HG02610 (cell line): Measurements from ENCODE around the gene ARHGAP24.
"Not testable (repeated sequence)": the region's sequence is repeated elsewhere in the genome, so short reads cannot be mapped to it uniquely, and the experiment has no call there.

Experiments
- ATAC-seq: cut with Tn5 transposase; IDR thresholded peaks from one replicate; pipeline ENCODE4 v1.9.1; 2021; ENCODE audit warnings: mild to moderate bottlenecking, moderate library complexity; ENCODE audit not compliant: unreplicated experiment

ARHGAP24 gene

DNA sequence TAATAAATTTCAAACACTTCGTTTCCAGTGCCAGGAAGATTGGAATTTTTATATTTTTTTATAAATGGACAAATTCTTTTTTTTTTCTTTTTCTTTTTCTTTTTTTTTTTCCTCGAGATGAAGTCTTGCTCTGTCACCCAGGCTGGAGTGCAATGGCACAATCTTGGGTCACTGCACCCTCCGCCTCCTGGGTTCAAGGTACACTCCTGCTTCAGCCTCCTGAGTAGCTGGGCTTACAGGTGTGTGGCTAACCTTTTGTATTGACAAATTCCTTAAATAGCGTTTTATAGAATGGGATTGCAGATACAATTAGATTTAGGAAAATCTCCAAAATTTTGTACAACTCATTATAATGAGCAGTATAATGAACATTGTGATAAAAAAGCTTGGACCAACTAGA is 328.9 kb downstream of the ARHGAP24 start:
- ATAC-seq = no peak

GRCh38 chr4:85805891-85806290 is 330.9 kb downstream of the ARHGAP24 start:
- ATAC-seq = no peak

DNA sequence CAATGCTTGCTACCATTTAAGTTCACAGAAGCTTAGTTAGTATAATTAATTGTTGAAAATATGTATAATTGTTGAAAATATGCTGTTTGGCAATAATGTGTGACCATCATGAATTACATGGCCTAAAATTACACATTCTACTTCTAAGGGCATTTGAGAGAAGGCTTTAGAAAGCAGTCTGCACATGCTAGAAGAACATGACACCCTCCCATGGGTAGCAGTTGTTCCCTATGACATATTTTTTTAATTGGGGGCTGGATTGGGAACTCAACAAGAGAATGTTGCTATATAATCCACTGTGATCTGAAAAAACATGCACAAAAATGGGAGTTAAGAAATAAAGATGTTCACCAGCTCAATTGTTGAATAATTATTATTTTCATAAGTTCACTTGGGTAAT is 331.4 kb downstream of the ARHGAP24 start:
- no peak for ATAC-seq

DNA sequence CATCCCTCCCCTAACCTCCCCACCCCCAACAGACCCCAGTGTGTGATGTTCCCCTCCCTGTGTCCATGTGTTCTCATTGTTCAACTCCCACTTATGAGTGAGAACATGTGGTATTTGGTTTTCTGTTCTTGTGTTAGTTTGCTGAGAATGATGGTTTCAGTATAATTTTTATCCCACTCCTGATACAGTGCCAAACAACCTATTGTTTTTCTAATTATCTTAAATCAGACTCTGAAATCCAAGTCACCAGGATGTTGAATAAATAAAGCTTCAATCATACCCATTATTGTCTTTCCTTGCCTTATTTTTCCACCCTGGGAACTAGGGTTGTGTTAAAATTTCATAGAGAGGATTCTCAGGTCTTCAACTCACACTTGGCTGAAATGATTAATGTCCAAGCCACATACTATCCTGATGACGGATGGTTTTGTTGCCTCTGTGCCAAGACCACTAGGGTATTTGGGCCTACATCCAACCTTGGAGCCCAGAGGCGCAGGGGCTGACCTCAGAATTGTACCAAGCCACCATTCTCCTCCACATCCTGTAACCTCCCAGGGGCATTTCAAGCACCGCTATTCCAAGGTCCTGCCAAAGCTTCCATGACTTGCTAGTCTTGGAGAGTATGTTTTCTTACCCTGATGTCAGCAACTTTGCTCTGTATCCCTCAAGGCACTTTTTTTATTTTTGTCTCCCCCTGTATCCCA is 332.4 kb downstream of the ARHGAP24 start:
- no peak for ATAC-seq

- ATAC-seq = no peak
Measured at GRCh38 chr4:85808104-85808503, 333.2 kb downstream of the ARHGAP24 start.

- no peak for ATAC-seq
Measured at GRCh38 chr4:85808864-85809263, 333.9 kb downstream of the ARHGAP24 start.

DNA sequence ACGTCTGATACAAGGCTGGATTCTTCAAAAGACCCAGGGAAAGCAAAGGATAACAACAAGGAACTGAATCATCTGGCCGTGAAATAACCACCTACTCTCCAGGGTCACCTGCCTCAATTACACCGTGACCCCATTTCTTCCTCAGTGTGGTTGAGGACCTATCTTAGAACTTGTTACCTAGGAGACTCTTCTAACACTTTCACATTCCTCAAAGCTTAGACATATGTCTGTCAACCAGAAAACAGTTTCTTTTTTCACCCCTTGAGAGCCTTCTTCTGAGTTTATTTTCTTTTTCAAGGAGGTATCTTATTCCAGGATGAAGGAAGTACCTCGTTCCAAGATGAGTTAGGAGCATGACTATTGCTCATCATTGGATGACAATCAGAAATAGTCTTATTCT is 337.8 kb downstream of the ARHGAP24 start:
- ATAC-seq = no peak

- ATAC-seq = no peak
Measured at GRCh38 chr4:85815796-85816459, 341.0 kb downstream of the ARHGAP24 start.

DNA sequence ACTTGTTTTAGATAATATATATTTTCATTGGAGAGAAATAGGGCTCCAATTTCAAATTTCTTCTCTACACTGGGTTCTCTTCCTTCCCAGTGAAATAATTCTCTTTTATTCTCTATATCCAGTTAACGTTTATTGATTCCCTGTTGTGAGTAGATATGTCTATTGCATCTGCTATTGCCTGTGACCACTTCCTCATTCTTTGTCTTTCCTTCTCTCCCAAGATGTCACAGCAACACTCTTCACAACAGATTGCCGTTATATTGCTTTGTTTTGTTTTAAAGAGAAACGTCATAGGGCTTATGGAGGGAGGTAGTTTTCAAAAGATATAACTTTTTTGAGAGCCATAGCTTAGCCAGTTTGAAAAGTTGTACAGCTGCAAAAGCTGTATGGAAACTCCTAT is 343.8 kb downstream of the ARHGAP24 start:
- ATAC-seq = no peak

DNA sequence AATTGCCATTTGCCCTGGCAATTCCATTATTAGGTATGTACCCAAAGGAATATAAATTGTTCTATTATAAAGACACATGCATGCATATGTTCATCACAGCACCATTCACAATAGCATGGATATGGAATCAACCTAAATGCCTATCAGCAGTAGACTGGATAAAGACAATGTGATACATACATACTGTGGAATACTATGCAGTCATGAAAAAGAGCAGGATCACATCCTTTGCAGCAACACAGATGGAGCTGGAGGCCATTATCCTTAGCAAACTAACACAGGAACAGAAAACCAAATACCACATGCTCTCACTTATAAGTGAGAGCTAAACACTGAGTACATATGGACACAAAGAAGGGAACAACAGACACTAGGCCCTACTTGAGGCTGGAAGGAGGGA is 345.2 kb downstream of the ARHGAP24 start:
- ATAC-seq = not testable (repeated sequence)

DNA sequence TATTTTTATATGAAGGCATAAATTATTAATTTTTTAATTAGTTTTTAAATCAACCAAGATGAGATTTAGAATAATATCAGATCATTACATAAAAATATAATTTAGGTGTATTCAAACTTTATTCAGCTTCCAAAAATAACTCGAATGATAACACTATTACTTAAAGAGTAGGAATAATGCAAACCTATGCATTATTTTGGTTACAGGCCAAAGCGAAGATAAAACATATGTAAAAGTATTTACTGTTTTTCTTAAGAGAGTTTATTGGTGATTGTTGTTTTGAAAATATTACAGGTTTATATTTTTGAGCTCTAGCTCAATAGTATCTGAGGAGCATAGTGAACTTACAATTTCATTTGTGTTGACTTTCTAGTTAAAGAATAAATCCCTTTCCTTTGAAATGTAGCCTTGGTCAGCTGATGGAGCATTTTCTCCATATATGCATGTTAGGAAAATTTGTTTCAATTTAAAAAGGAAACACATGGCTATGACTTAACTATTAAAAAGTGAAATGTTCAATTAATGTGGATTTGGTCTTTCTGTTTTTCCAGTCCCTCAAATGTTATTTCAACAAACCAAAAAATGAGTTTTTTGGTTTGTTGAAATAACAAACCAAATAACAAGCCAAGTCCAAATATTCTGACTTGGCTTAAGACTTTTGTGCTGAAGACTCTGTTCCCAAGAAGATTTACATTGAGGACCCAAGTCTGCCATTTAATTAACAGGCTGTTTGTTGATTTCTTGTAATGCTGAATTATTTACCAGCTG is 346.9 kb downstream of the ARHGAP24 start:
- ATAC-seq = no peak

DNA sequence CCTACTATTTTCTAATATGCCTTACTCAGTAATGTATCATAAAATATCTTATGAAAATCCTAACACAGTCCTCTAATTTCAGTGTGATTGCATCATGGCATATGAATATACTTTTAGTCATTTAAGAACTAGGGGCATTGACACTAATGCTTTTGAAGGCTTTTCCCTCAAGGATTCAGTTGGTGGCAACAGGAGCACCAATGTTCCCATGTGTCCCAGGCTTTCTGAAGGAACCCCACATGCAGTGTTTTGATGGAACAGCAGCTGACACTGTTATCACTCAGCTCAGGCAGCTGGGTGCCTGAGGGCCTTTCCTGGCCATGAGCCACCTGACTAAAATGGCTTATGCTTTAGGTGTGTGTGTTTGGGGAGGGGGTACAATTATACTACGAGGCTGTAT is 348.3 kb downstream of the ARHGAP24 start:
- ATAC-seq = no peak

GRCh38 chr4:85824166-85824945 is 349.4 kb downstream of the ARHGAP24 start:
- no peak for ATAC-seq

GRCh38 chr4:85826060-85826678 is 351.2 kb downstream of the ARHGAP24 start:
- no peak for ATAC-seq

- ATAC-seq = no peak
Measured at GRCh38 chr4:85828027-85828890, 353.3 kb downstream of the ARHGAP24 start.

- no peak for ATAC-seq
Measured at GRCh38 chr4:85829276-85830051, 354.5 kb downstream of the ARHGAP24 start.

DNA sequence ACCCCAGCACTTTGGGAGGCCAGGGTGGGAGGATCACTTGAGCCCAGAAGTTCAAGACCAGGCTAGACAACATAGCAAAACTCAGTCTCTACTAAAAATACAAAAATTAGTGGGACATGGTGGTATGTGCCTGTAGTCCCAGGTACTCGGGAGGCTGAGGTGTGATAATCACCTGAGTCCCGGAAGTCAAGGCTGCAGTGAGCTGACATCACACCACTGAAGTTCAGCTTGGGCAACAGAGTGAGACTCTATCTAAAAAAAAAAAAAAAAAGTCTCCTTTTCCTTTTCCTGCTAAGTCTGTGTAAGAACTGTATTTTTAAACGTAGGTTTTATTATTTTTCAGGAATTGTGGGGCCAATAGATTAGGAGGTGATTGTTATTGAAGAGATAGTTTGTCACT is 356.7 kb downstream of the ARHGAP24 start:
- ATAC-seq = no peak

- no peak for ATAC-seq
Measured at GRCh38 chr4:85833302-85833701, 358.4 kb downstream of the ARHGAP24 start.

GRCh38 chr4:85834934-85835333 is 360.0 kb downstream of the ARHGAP24 start:
- no peak for ATAC-seq
